ENCODE results near the gene XBP1. TPM values are rescaled to one million over a fixed set of nuclear protein-coding genes. Genes with fewer than 3 reads are reported as not detected.

XBP1 gene
- total and polyA plus RNA-seq, 2 of the 8 experiments (the other 6 are each of a cell fraction or from before 2014, with no cell fraction given) = 99.8 to 131 TPM

DNA sequence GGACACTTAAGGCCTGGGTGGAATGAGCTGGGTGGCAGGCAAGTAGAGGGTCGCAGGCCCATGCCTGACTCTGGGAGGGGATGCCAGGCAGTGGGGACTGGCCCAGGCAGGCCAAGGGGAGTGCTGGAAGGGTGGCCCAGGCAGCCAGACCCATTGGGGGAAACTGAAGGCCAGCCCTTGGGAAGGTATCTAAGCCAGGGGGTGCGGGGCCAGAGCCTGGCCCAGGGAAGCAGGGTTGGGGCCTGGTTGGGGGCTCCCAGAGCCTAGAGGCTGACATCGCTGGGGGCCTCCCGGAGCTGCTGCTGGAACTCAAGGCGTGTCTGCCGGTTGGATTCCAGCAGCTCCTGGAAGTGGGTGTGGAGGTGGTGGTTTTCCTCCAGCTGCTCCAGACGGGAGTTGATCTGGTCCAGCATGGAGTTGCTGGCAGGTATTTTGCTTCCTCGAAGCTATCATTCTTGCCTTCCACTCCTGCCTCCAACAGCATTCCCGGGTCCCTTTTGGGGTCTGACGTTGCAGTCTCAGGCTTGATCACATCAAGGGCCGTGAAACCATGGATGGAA lies 35.3 kb upstream of the XBP1 start:
- ChIA-PET POLR2A (ENCODE audit: partially characterized antibody) (no interaction called here), CTCF (ENCODE audit: partially characterized antibody) (interaction anchor here (2.7 kb wide), 1 partner anchor 205 kb away, joined by 11 read pairs; no protein-coding TSS in a partner anchor)
- H2BK120ac ChIP-seq (replicated peaks; ENCODE audit: low read depth, low read length) = no peak overlapping the region
- no peaks in the 10 kb centered on the region for H3K27me3 ChIP-seq (replicated peaks in 1 of 4; ENCODE audit: control insufficient read depth in 3 of 4, extremely low read depth in 1 of 4, insufficient read depth in 3 of 4, low read length in 3 of 4)
- no peak overlapping the region for H4K5ac ChIP-seq (ENCODE audit: insufficient read length, low read depth, low read length)
- WGBS, 2 experiments (ENCODE audit: extremely low coverage in 1 of 2, insufficient coverage in 1 of 2, insufficient read length in 1 of 2, insufficient replicate concordance in 2 of 2, low coverage in 1 of 2, low lambda C conversion rate in 2 of 2, missing lambda C conversion rate in 1 of 2) = 91% methylated on average over 9 of the region's 11 CpGs; no CpG with 5 or more reads in 1 of the 2 experiments
- FAIRE-seq = no peak
- no peak overlapping the region for H3K9ac ChIP-seq (replicated peaks in 1 of 4; ENCODE audit: extremely low read depth in 1 of 4, low read depth in 3 of 4, low read length in 3 of 4)
- no peak overlapping the region for H2BK15ac ChIP-seq (ENCODE audit: low read length)
- H2BK5ac ChIP-seq (ENCODE audit: low read depth, low read length) = no peak overlapping the region
- H3K79me1 ChIP-seq (ENCODE audit: low read depth, low read length) = no peaks in the 10 kb centered on the region
- no peak overlapping the region for H3K4me3 ChIP-seq (ENCODE audit: extremely low read depth in 1 of 4, insufficient read depth in 2 of 4, low read depth in 3 of 4, low read length in 4 of 4)
- peaks cover 5% of the 10 kb centered on the region; the same call in 1 of the 2 replicates for H3K23me2 ChIP-seq (ENCODE audit: low read depth, low read length)
- peaks cover 0 to 2% of the 10 kb centered on the region in 2 experiments for H4K20me1 ChIP-seq (replicated peaks in 1 of 2; ENCODE audit: control insufficient read depth in 1 of 2, insufficient read depth in 2 of 2, low read length in 2 of 2)
- TF ChIP-seq BCL11A (IDR thresholded peaks at IDR 0.05; ENCODE audit: low read depth in 2 of 2, low read length in 2 of 2) (no peak), NRF1 (IDR thresholded peaks at IDR 0.05; ENCODE audit: low read depth, low read length) (no peak), KDM1A (IDR thresholded peaks at IDR 0.05; ENCODE audit: borderline replicate concordance, low read length) (no peak)
- TF ChIP-seq, protein P1, sequence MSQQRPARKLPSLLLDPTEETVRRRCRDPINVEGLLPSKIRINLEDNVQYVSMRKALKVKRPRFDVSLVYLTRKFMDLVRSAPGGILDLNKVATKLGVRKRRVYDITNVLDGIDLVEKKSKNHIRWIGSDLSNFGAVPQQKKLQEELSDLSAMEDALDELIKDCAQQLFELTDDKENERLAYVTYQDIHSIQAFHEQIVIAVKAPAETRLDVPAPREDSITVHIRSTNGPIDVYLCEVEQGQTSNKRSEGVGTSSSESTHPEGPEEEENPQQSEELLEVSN (IDR thresholded peaks at IDR 0.05) = no peak
- H3K27ac ChIP-seq (ENCODE audit: low read depth, low read length) = no peak overlapping the region
- H3K56ac ChIP-seq (replicated peaks; ENCODE audit: insufficient read length, low read depth, low read length) = no peak overlapping the region
- no peak overlapping the region for H2AK5ac ChIP-seq (ENCODE audit: low read depth, low read length)
- H3K79me2 ChIP-seq (ENCODE audit: control insufficient read depth in 1 of 2, insufficient read depth in 2 of 2, low read length in 2 of 2) = no peaks in the 10 kb centered on the region
- H2BK20ac ChIP-seq (ENCODE audit: low read length) = no peak overlapping the region
- no peak for DNase-seq (ENCODE audit: low read depth in 1 of 2, low spot score in 2 of 2)
- no peak overlapping the region for H3K23ac ChIP-seq (ENCODE audit: insufficient read length)
- H3K4ac ChIP-seq (replicated peaks; ENCODE audit: insufficient read length, low read depth, low read length) = no peak overlapping the region
- H3K18ac ChIP-seq (ENCODE audit: extremely low read depth, low read length) = no peak overlapping the region
- H2BK12ac ChIP-seq (ENCODE audit: low read depth, low read length) = no peak overlapping the region
- no peaks in the 10 kb centered on the region for H3K36me3 ChIP-seq (ENCODE audit: control insufficient read depth in 2 of 4, insufficient read depth in 4 of 4, low read length in 3 of 4)
- H3K4me2 ChIP-seq (ENCODE audit: insufficient read depth in 1 of 2, low read depth in 2 of 2, low read length in 2 of 2) = no peak overlapping the region
- no peak overlapping the region for H2AFZ ChIP-seq (ENCODE audit: low read length)
- no peak overlapping the region for H4K91ac ChIP-seq (replicated peaks; ENCODE audit: insufficient read length, low read length)
- no peaks in the 10 kb centered on the region for H3K9me3 ChIP-seq (ENCODE audit: insufficient read depth in 2 of 2, low read depth in 1 of 2, low read length in 1 of 2)
- H3K4me1 ChIP-seq (replicated peaks in 1 of 4; ENCODE audit: control insufficient read depth in 3 of 4, insufficient read depth in 4 of 4, low read length in 3 of 4) = no peaks in the 10 kb centered on the region; a peak in 1 of 7 replicates
- no peak overlapping the region; the same call in 1 of the 2 replicates for H4K8ac ChIP-seq (ENCODE audit: extremely low read depth, insufficient read depth, low read length)
- H3K14ac ChIP-seq (ENCODE audit: insufficient read length) = no peak overlapping the region

All from H1 (cell line).